K562 (cell line): Measurements from ENCODE around the gene VSIG1. TPM values are rescaled to one million over a fixed set of nuclear protein-coding genes. Genes with fewer than 3 reads are reported as not detected.

Experiments used
- CHD2 ChIP-seq: IDR thresholded peaks from 2 replicates; pipeline ENCODE4 v1.6.1; 2011; ENCODE audit warnings: low read depth, low read length
- CTCF ChIP-seq, 3 experiments: IDR thresholded peaks in 2 of 3; conservative IDR thresholded peaks in 1 of 3; 2 replicates each; pipeline ENCODE4 v1.5.1; 2011 to 2012; ENCODE audit warnings: low read length in 3 of 3, mild to moderate bottlenecking in 3 of 3, control low read depth in 2 of 3, improper control_type of control experiment in 1 of 3, inconsistent platforms in 1 of 3, low read depth in 1 of 3, mixed read lengths in 1 of 3, moderate library complexity in 1 of 3; ENCODE audit not compliant: insufficient read depth in 2 of 3
- E2F3 ChIP-seq: fragments of 250-450 bp; sonication (Bioruptor Pico); IDR thresholded peaks from 2 replicates; pipeline ENCODE4 v1.4.0; 2020; ENCODE audit warnings: mild to moderate bottlenecking
- ETV5 ChIP-seq: sonication (generic); formaldehyde crosslinking; IDR thresholded peaks from 2 replicates; pipeline ENCODE4 v1.4.0; 2020; ENCODE audit warnings: low read depth, mild to moderate bottlenecking, missing genetic modification reagents
- HDAC2 ChIP-seq: fragments of 450-650 bp; IDR thresholded peaks from 2 replicates; pipeline ENCODE4 v1.6.1; 2016; ENCODE audit warnings: mild to moderate bottlenecking
- IFI16 ChIP-seq: fragments of 250-450 bp; sonication (Bioruptor Pico); IDR thresholded peaks from 2 replicates; pipeline ENCODE4 v2.1.2; 2022; ENCODE audit warnings: mild to moderate bottlenecking, inconsistent platforms
- MCM7 ChIP-seq, 2 experiments: fragments of 450-650 bp; IDR thresholded peaks; 2 replicates each; pipeline ENCODE4 v1.6.1; 2016 to 2018
- PTBP1 ChIP-seq: fragments of 200-400 bp; formaldehyde crosslinking; IDR thresholded peaks from 2 replicates; pipeline ENCODE4 v1.6.1; 2017; ENCODE audit warnings: low read depth, low read length
- RBM39 ChIP-seq: fragments of 200-400 bp; formaldehyde crosslinking; optimal IDR thresholded peaks from 2 replicates; pipeline ENCODE3; 2018; ENCODE audit warnings: low read depth, low read length
- TAF7 ChIP-seq: fragments of 450-650 bp; IDR thresholded peaks from 2 replicates; pipeline ENCODE4 v1.6.1; 2016; ENCODE audit warnings: missing genetic modification characterization, missing compliant biosample characterization
- ZBTB17 ChIP-seq: fragments of 450-650 bp; formaldehyde crosslinking; IDR thresholded peaks from 2 replicates; pipeline ENCODE4 v1.4.0; 2020; ENCODE audit warnings: mild to moderate bottlenecking
- ZNF3 ChIP-seq: fragments of 250-450 bp; sonication (Bioruptor Pico); IDR thresholded peaks from 2 replicates; pipeline ENCODE4 v1.5.0; 2021; ENCODE audit warnings: mild to moderate bottlenecking, moderate library complexity
- ZNF347 ChIP-seq: fragments of 450-650 bp; formaldehyde crosslinking; IDR thresholded peaks from 2 replicates; pipeline ENCODE4 v1.4.0; 2020; ENCODE audit warnings: low read depth, mild to moderate bottlenecking, moderate library complexity
- ZNF41 ChIP-seq: fragments of 250-450 bp; sonication (Bioruptor Pico); conservative IDR thresholded peaks from 2 replicates; pipeline ENCODE4 v1.4.0; 2020; ENCODE audit warnings: mild to moderate bottlenecking
- ZNF444 ChIP-seq: fragments of 250-450 bp; sonication (Bioruptor Pico); IDR thresholded peaks from 2 replicates; pipeline ENCODE4 v1.4.0; 2020; ENCODE audit warnings: mild to moderate bottlenecking, moderate library complexity
- ZNF445 ChIP-seq: fragments of 250-450 bp; sonication (Bioruptor Pico); IDR thresholded peaks from 2 replicates; pipeline ENCODE4 v1.4.0; 2020; ENCODE audit warnings: low read depth, mild to moderate bottlenecking, moderate library complexity
- polyA plus RNA-seq, 8 experiments: library from polyadenylated mRNA; depleted of rRNA in 4 of 8; stranded (reverse) in 5 of 8; unstranded in 3 of 8; fragments of >200 nt; fragmentation: Nextera tagmentation in 2 of 8; fragmentation: Illumina TruSeq in 1 of 8; extraction: Ambion mirVana in 2 of 8; extraction: Trizol in 1 of 8; gene quantifications; 2 replicates each; pipeline versions ENCODE4 v1.2.1 to v1.2.3, GENCODE V29; 2011 to 2014; ENCODE audit warnings: inconsistent platforms in 1 of 8, missing spikeins in 1 of 8
- total RNA-seq, 7 experiments: library from RNA; depleted of rRNA in 6 of 7; stranded (reverse); fragments of >200 nt in 6 of 7; fragmentation: Illumina TruSeq in 2 of 7; extraction: Trizol in 2 of 7; gene quantifications; 2 replicates each; pipeline versions ENCODE4 v1.2.1 to v1.2.3, GENCODE V29; 2011 to 2021; ENCODE audit warnings: low replicate concordance in 1 of 7
- TF ChIP-seq, protein P1 (sequence below): IDR thresholded peaks from 2 replicates; pipeline ENCODE4 v1.6.1; 2014; ENCODE audit warnings: antibody characterized with exemption
- TF ChIP-seq, protein P2 (sequence below), 2 experiments: fragments of 450-650 bp; IDR thresholded peaks; 2 replicates each; pipeline ENCODE4 v1.6.1; 2016; ENCODE audit warnings: mild to moderate bottlenecking in 2 of 2, borderline replicate concordance in 1 of 2, low read depth in 1 of 2, moderate library complexity in 1 of 2

Gene VSIG1
- total and polyA plus RNA-seq, 9 of the 15 experiments (the other 6 are each of a cell fraction or from before 2014, with no cell fraction given), result not detected

DNA sequence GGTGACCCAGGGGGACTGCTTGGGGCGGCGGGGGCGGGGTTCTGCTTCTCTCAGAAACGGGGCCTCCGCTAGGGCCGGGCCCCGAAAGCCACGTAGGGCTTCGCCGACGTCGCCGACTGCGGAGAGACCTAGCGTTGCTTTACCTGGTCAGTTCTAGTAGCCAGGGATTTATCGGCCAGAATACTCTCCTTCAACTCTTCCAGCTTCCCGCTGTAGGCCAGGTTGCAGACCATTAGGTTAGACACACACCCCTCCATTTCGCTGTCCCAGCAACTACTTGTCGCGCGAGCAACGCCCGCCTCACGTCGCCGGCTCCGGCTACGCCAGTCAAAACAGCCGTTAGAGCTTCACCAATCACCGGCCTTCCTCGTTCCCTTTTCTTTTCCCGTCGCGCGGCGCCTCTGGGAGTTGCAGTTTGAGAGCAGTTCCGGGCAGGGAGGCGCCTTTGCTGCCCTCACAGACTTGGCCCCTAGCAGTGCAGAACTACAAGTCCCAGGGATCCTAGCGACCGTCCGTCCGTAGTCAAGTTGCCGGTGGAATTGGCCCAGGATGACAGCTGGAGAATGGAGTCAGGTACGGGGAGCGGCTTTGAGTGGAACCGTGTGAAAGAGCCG is 46.5 kb downstream of the VSIG1 start, which contains the start of the genes ATG4A and PSMD10 (continued):
- TF ChIP-seq ZNF41, result no peak
- TF ChIP-seq ZNF444, result no peak
- no peak for TF ChIP-seq TAF7 (tag)
- TF ChIP-seq ETV5 (CRISPR knock-in tag), result peak; percentile 42; the same call in 1 of the 2 replicates
- no peak for TF ChIP-seq ZNF347 (CRISPR knock-in tag)
- TF ChIP-seq PTBP1, result no peak
- no peak for TF ChIP-seq ZBTB17 (CRISPR knock-in tag)
- no peak for TF ChIP-seq RBM39
- no peak for TF ChIP-seq CTCF (IDR thresholded peaks at IDR 0.05 in 2 of 3, conservative IDR thresholded peaks at IDR 0.05 in 1 of 3; ENCODE audit: insufficient read depth in 2 of 3, low read depth in 1 of 3, low read length in 3 of 3)
- TF ChIP-seq, protein P1, sequence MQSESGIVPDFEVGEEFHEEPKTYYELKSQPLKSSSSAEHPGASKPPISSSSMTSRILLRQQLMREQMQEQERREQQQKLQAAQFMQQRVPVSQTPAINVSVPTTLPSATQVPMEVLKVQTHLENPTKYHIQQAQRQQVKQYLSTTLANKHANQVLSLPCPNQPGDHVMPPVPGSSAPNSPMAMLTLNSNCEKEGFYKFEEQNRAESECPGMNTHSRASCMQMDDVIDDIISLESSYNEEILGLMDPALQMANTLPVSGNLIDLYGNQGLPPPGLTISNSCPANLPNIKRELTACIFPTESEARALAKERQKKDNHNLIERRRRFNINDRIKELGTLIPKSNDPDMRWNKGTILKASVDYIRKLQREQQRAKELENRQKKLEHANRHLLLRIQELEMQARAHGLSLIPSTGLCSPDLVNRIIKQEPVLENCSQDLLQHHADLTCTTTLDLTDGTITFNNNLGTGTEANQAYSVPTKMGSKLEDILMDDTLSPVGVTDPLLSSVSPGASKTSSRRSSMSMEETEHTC, result no peak
- TF ChIP-seq E2F3 (CRISPR knock-in tag), result no peak
- TF ChIP-seq CHD2, result no peak; the same call in 1 of the 2 replicates
- TF ChIP-seq ZNF3 (CRISPR knock-in tag), result no peak
- TF ChIP-seq ZNF445 (CRISPR knock-in tag), result no peak
- no peak for TF ChIP-seq IFI16 (CRISPR knock-in tag)
- TF ChIP-seq HDAC2, result 0 out of 2 replicates have a peak, but pooled peaks have one; percentile 37
- TF ChIP-seq MCM7 (IDR thresholded peaks at IDR 0.05), result no peak
- TF ChIP-seq, protein P2, sequence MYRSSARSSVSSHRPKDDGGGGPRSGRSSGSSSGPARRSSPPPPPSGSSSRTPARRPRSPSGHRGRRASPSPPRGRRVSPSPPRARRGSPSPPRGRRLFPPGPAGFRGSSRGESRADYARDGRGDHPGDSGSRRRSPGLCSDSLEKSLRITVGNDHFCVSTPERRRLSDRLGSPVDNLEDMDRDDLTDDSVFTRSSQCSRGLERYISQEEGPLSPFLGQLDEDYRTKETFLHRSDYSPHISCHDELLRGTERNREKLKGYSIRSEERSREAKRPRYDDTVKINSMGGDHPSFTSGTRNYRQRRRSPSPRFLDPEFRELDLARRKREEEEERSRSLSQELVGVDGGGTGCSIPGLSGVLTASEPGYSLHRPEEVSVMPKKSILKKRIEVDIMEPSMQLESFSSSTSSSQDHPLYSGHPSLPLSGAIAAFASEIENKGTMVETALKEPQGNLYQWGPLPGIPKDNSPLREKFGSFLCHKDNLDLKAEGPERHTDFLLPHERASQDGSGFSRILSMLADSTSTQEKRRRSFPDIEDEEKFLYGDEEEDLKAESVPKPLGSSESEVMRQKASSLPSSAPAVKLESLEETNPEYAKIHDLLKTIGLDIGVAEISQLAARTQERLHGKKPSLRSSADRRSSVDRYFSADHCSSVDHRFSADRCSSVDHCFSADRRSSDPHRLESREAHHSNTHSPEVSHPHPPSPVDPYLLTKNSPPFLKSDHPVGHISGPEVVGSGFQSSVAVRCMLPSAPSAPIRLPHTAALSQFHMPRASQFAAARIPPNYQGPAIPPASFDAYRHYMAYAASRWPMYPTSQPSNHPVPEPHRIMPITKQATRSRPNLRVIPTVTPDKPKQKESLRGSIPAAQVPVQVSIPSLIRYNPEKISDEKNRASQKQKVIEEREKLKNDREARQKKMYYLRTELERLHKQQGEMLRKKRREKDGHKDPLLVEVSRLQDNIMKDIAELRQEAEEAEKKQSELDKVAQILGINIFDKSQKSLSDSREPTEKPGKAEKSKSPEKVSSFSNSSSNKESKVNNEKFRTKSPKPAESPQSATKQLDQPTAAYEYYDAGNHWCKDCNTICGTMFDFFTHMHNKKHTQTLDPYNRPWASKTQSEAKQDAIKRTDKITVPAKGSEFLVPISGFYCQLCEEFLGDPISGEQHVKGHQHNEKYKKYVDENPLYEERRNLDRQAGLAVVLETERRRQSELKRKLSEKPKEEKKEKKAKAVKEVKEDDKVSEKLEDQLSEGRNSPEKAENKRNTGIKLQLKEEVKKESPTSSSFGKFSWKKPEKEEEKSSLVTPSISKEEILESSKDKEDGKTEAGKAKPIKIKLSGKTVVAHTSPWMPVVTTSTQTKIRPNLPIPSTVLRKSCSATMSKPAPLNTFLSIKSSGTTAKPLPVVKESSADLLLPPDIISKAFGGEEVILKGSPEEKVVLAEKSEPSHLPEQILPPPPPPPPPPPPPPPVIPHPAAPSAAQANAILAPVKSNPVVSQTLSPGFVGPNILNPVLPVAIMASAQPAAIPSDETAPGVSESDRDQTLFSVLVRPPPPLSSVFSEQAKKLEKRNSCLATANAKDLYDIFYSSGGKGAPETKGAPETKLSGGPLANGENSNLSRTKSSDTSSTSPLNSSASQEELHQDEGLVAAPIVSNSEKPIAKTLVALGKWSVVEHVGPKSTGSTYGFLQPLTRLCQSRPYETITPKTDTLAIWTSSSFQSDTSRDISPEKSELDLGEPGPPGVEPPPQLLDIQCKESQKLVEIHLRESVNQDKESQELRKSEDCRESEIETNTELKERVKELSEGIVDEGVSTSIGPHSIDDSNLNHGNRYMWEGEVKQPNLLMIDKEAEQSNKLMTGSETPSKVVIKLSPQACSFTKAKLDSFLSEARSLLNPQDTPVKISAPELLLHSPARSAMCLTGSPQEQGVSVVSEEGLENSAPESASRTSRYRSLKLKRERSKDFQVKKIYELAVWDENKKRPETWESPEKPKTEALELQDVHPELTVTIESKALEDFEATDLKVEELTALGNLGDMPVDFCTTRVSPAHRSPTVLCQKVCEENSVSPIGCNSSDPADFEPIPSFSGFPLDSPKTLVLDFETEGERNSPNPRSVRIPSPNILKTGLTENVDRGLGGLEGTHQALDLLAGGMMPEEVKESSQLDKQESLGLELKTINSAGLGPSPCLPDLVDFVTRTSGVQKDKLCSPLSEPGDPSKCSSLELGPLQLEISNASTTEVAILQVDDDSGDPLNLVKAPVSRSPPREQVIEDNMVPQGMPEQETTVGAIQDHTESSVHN (IDR thresholded peaks at IDR 0.05; ENCODE audit: borderline replicate concordance in 1 of 2, low read depth in 1 of 2), result no peak
